ENCODE measurements around the gene CUL7.

Gene CUL7

GRCh38 chr6:43029120-43029519 is 24.5 kb downstream of the CUL7 start:
- Histone ChIP-seq H3K4me3 (ENCODE audit: low read length in 2 of 2) (no peak overlapping the region), H3K27me3 (ENCODE audit: control insufficient read depth in 1 of 2, insufficient read depth in 2 of 2, low read length in 2 of 2) (no peaks in the 10 kb centered on the region), H3K27ac (ENCODE audit: low read length) (no peak overlapping the region), H3K36me3 (ENCODE audit: control insufficient read depth in 2 of 2, insufficient read depth in 2 of 2, low read length in 2 of 2) (peaks cover 35 to 53% of the 10 kb centered on the region in 2 donors), H3K9ac (ENCODE audit: low read length in 2 of 2) (no peak overlapping the region), H3K9me3 (ENCODE audit: control insufficient read depth in 2 of 2, low read length in 2 of 2) (no peaks in the 10 kb centered on the region), H3K4me1 (ENCODE audit: control insufficient read depth, insufficient read depth, low read length) (no peaks in the 10 kb centered on the region)

DNA sequence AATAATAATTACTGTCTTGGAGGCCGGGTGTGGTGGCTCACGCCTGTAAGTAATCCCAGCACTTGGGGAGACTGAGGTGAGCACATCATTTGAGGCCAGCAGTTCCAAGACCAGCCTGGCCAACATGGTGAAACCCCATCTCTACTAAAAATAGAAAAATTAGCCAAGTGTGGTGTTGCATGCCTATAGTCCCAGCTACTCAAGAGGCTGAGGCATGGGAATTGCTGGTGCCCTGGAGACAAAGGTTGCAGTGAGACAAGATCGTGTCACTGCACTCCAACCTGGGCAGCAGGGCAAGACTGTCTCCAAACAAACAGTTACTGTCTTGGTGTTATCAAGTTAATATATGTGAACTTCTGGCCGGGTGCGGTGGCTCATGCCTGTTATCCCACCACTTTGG is 27.3 kb downstream of the CUL7 start:
- Histone ChIP-seq H3K27ac (ENCODE audit: low read length) (no peak overlapping the region), H3K4me1 (ENCODE audit: control insufficient read depth, insufficient read depth, low read length) (no peaks in the 10 kb centered on the region), H3K27me3 (ENCODE audit: control insufficient read depth in 1 of 2, insufficient read depth in 2 of 2, low read length in 2 of 2) (no peaks in the 10 kb centered on the region), H3K9ac (ENCODE audit: low read length in 2 of 2) (no peak overlapping the region), H3K36me3 (ENCODE audit: control insufficient read depth in 2 of 2, insufficient read depth in 2 of 2, low read length in 2 of 2) (peaks cover 32 to 44% of the 10 kb centered on the region in 2 donors), H3K9me3 (ENCODE audit: control insufficient read depth in 2 of 2, low read length in 2 of 2) (no peaks in the 10 kb centered on the region), H3K4me3 (ENCODE audit: low read length in 2 of 2) (no peak overlapping the region)

DNA sequence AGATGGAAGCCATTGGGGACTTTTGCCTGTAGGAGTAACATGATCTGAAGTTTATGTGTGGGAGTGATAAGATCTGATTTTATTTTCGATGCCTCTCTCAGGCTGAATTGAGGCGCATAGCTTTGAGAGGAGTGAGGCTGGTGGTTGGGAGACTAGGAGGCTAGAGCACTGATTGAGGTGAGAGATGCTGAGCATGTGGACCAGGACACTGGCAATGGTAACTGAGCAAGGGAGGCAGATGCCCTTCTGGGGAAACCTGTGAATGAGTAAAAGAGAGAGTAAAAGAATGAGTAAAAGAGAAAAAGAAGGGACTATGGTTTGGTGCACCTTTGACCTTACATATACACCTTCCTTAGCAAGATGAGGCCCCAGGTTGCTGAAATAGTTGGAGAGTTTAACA is 29.2 kb downstream of the CUL7 start:
- peaks cover 32 to 40% of the 10 kb centered on the region in 2 donors for H3K36me3 ChIP-seq (ENCODE audit: control insufficient read depth in 2 of 2, insufficient read depth in 2 of 2, low read length in 2 of 2)
- H3K9me3 ChIP-seq (ENCODE audit: control insufficient read depth in 2 of 2, low read length in 2 of 2): no peaks in the 10 kb centered on the region
- H3K4me1 ChIP-seq (ENCODE audit: control insufficient read depth, insufficient read depth, low read length): peaks cover 9% of the 10 kb centered on the region
- no peak overlapping the region for H3K9ac ChIP-seq (ENCODE audit: low read length in 2 of 2)
- H3K27me3 ChIP-seq (ENCODE audit: control insufficient read depth in 1 of 2, insufficient read depth in 2 of 2, low read length in 2 of 2): no peaks in the 10 kb centered on the region
- no peak overlapping the region for H3K27ac ChIP-seq (ENCODE audit: low read length)
- no peak overlapping the region for H3K4me3 ChIP-seq (ENCODE audit: low read length in 2 of 2)

DNA sequence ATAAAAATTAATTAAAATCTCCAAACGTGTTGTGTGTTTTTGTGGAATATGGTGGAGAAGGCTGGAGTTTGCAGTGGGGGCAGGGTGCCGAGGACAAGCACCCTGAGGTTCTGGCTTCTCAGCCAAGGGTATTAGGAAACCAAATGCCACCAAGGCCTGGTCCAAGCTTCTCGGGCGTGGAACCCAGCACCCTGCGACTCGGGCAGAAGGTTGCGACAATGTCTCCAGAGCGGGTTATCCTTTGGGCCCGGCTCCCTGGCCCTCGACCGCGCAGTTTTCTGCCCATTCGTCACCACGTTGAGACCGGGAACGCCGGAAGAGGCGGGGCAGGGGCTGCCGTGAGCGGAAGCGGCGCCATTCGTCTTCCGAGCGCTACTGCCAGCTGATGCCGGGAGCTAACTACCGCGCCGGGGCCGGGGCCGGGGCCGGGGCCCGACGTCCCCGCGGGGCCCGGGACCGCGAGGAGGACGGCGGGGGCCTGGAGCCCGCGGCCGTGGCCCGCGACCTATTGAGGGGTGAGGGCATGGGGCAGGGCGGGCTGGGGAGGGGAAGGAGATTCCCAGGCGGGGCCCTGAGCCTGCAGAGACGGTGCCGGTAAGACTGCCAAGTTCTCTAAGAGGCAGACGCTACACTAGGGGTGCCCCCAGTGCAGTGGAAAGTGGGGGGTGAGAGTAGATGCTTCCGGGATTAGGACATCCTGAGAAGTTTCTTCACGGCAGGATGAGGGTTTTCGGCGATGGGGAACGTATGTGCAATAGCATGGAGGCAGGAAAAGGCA is 32.2 kb downstream of the CUL7 start, which contains the start of gene RRP36:
TSS of gene RRP36 (plus strand) at position 354 of the 778 bp plus-strand sequence. CDS start at position 386, 32 bp downstream.
- H3K36me3 ChIP-seq (ENCODE audit: control insufficient read depth in 2 of 2, insufficient read depth in 2 of 2, low read length in 2 of 2): peaks cover 22 to 39% of the 10 kb centered on the region in 2 donors

GRCh38 chr6:43020847-43021246 is 32.8 kb downstream of the CUL7 start:
- Histone ChIP-seq H3K9ac (ENCODE audit: low read length in 2 of 2) (peak overlapping the region; percentile 80 to 87), H3K27me3 (ENCODE audit: control insufficient read depth in 1 of 2, insufficient read depth in 2 of 2, low read length in 2 of 2) (no peaks in the 10 kb centered on the region), H3K27ac (ENCODE audit: low read length) (peak overlapping the region; percentile 82), H3K4me3 (ENCODE audit: low read length in 2 of 2) (peak overlapping the region; percentile 73 to 98), H3K9me3 (ENCODE audit: control insufficient read depth in 2 of 2, low read length in 2 of 2) (no peaks in the 10 kb centered on the region), H3K36me3 (ENCODE audit: control insufficient read depth in 2 of 2, insufficient read depth in 2 of 2, low read length in 2 of 2) (peaks cover 19 to 33% of the 10 kb centered on the region in 2 donors), H3K4me1 (ENCODE audit: control insufficient read depth, insufficient read depth, low read length) (peaks cover 34% of the 10 kb centered on the region)

More for the DNA sequence above, 32.2 kb downstream of the CUL7 start, which contains the start of gene RRP36:
- Histone ChIP-seq H3K9ac (ENCODE audit: low read length in 2 of 2) (peak within 1 kb of the TSS; percentile 84 to 87), H3K9me3 (ENCODE audit: control insufficient read depth in 2 of 2, low read length in 2 of 2) (no peaks in the 10 kb centered on the region), H3K27ac (ENCODE audit: low read length) (peak within 1 kb of the TSS; percentile 82), H3K4me1 (ENCODE audit: control insufficient read depth, insufficient read depth, low read length) (peaks cover 28% of the 10 kb centered on the region), H3K4me3 (ENCODE audit: low read length in 2 of 2) (peak within 1 kb of the TSS; percentile 86 to 98), H3K27me3 (ENCODE audit: control insufficient read depth in 1 of 2, insufficient read depth in 2 of 2, low read length in 2 of 2) (no peaks in the 10 kb centered on the region)

GRCh38 chr6:43020052-43020705 is 33.5 kb downstream of the CUL7 start:
- Histone ChIP-seq H3K4me1 (ENCODE audit: control insufficient read depth, insufficient read depth, low read length) (peaks cover 41% of the 10 kb centered on the region), H3K9ac (ENCODE audit: low read length in 2 of 2) (no peak overlapping the region)

GRCh38 chr6:43019152-43019551 is 34.5 kb downstream of the CUL7 start:
- no peaks in the 10 kb centered on the region for H3K9me3 ChIP-seq (ENCODE audit: control insufficient read depth in 2 of 2, low read length in 2 of 2)
- no peak overlapping the region for H3K27ac ChIP-seq (ENCODE audit: low read length)
- H3K9ac ChIP-seq (ENCODE audit: low read length in 2 of 2): no peak overlapping the region
- H3K27me3 ChIP-seq (ENCODE audit: control insufficient read depth in 1 of 2, insufficient read depth in 2 of 2, low read length in 2 of 2): no peaks in the 10 kb centered on the region
- peaks cover 13 to 24% of the 10 kb centered on the region in 2 donors for H3K36me3 ChIP-seq (ENCODE audit: control insufficient read depth in 2 of 2, insufficient read depth in 2 of 2, low read length in 2 of 2)
- H3K4me1 ChIP-seq (ENCODE audit: control insufficient read depth, insufficient read depth, low read length): peaks cover 49% of the 10 kb centered on the region
- no peak overlapping the region for H3K4me3 ChIP-seq (ENCODE audit: low read length in 2 of 2)

More at GRCh38 chr6:43020052-43020705, 33.5 kb downstream of the CUL7 start:
- Histone ChIP-seq H3K36me3 (ENCODE audit: control insufficient read depth in 2 of 2, insufficient read depth in 2 of 2, low read length in 2 of 2) (peaks cover 16 to 32% of the 10 kb centered on the region in 2 donors), H3K9me3 (ENCODE audit: control insufficient read depth in 2 of 2, low read length in 2 of 2) (no peaks in the 10 kb centered on the region), H3K27me3 (ENCODE audit: control insufficient read depth in 1 of 2, insufficient read depth in 2 of 2, low read length in 2 of 2) (no peaks in the 10 kb centered on the region), H3K27ac (ENCODE audit: low read length) (peak overlapping the region; percentile 82), H3K4me3 (ENCODE audit: low read length in 2 of 2) (peak overlapping the region in 1 of 2 donors; percentile 98)

- Histone ChIP-seq H3K9me3 (ENCODE audit: control insufficient read depth in 2 of 2, low read length in 2 of 2) (no peaks in the 10 kb centered on the region), H3K4me1 (ENCODE audit: control insufficient read depth, insufficient read depth, low read length) (peaks cover 64% of the 10 kb centered on the region), H3K27ac (ENCODE audit: low read length) (peak overlapping the region; percentile 69), H3K27me3 (ENCODE audit: control insufficient read depth in 1 of 2, insufficient read depth in 2 of 2, low read length in 2 of 2) (no peaks in the 10 kb centered on the region), H3K36me3 (ENCODE audit: control insufficient read depth in 2 of 2, insufficient read depth in 2 of 2, low read length in 2 of 2) (peaks cover 17 to 28% of the 10 kb centered on the region in 2 donors), H3K4me3 (ENCODE audit: low read length in 2 of 2) (peak overlapping the region in 1 of 2 donors; percentile 58), H3K9ac (ENCODE audit: low read length in 2 of 2) (peak overlapping the region in 1 of 2 donors; percentile 61)
Observed at GRCh38 chr6:43016943-43017334, 36.7 kb downstream of the CUL7 start.

GRCh38 chr6:43016176-43016942 is 37.3 kb downstream of the CUL7 start:
- Histone ChIP-seq H3K9me3 (ENCODE audit: control insufficient read depth in 2 of 2, low read length in 2 of 2) (no peaks in the 10 kb centered on the region), H3K27ac (ENCODE audit: low read length) (peak overlapping the region; percentile 69), H3K4me3 (ENCODE audit: low read length in 2 of 2) (peak overlapping the region; percentile 33 to 58), H3K9ac (ENCODE audit: low read length in 2 of 2) (peak overlapping the region; percentile 29 to 61), H3K36me3 (ENCODE audit: control insufficient read depth in 2 of 2, insufficient read depth in 2 of 2, low read length in 2 of 2) (peaks cover 20 to 32% of the 10 kb centered on the region in 2 donors), H3K27me3 (ENCODE audit: control insufficient read depth in 1 of 2, insufficient read depth in 2 of 2, low read length in 2 of 2) (no peaks in the 10 kb centered on the region), H3K4me1 (ENCODE audit: control insufficient read depth, insufficient read depth, low read length) (peaks cover 64% of the 10 kb centered on the region)

DNA sequence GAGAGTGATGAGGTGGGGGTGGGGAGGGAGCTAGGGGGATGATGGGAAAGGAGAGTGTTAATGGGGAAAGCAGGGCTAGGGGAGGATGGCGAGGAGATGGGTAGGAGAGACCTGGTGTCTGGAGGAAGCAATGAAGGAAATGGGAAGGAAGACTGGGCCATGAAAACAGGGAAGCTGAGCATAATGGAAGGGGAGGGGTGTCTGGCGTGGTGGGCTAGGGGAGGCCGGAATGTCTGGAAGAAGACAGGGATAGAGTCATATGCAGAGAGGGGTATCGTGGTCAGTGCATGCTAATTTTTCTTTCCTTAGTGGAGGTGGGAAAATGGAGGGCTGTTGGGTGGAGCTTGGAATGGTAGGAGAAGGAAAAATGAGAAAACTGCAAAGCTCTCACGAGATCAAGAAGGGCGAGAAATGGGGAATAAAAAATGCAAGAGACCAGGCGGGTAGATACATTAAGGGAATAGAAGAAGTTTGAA is 39.2 kb downstream of the CUL7 start:
- Histone ChIP-seq H3K9ac (ENCODE audit: low read length in 2 of 2) (peak overlapping the region; percentile 31 to 75), H3K4me1 (ENCODE audit: control insufficient read depth, insufficient read depth, low read length) (peaks cover 55% of the 10 kb centered on the region), H3K4me3 (ENCODE audit: low read length in 2 of 2) (peak overlapping the region; percentile 81 to 91), H3K9me3 (ENCODE audit: control insufficient read depth in 2 of 2, low read length in 2 of 2) (no peaks in the 10 kb centered on the region), H3K27ac (ENCODE audit: low read length) (peak overlapping the region; percentile 41), H3K36me3 (ENCODE audit: control insufficient read depth in 2 of 2, insufficient read depth in 2 of 2, low read length in 2 of 2) (peaks cover 35 to 42% of the 10 kb centered on the region in 2 donors), H3K27me3 (ENCODE audit: control insufficient read depth in 1 of 2, insufficient read depth in 2 of 2, low read length in 2 of 2) (no peaks in the 10 kb centered on the region)

All from stomach smooth muscle (tissue), 2 donors.